HG02588 (cell line): Measurements from ENCODE around the gene BTNL9.
"Not testable (repeated sequence)": the region's sequence is repeated elsewhere in the genome, so short reads cannot be mapped to it uniquely, and the experiment has no call there.

Experiments used
- ATAC-seq: cut with Tn5 transposase; IDR thresholded peaks from one replicate; pipeline ENCODE4 v1.9.1; 2021; ENCODE audit warnings: mild to moderate bottlenecking, moderate library complexity; ENCODE audit not compliant: unreplicated experiment

Gene BTNL9

GRCh38 chr5:181097759-181098491, 57.9 kb downstream of the BTNL9 start:
- not testable (repeated sequence) for ATAC-seq

- no peak for ATAC-seq
Observed at GRCh38 chr5:181098762-181099601, 58.9 kb downstream of the BTNL9 start.

GRCh38 chr5:181099602-181100086, 59.6 kb downstream of the BTNL9 start:
- no peak for ATAC-seq

- no peak for ATAC-seq
Observed at GRCh38 chr5:181100121-181100875, 60.2 kb downstream of the BTNL9 start.

- ATAC-seq: not testable (repeated sequence)
Observed at GRCh38 chr5:181101030-181101641, 61.1 kb downstream of the BTNL9 start.

GRCh38 chr5:181101930-181102674, 62.0 kb downstream of the BTNL9 start:
- ATAC-seq: not testable (repeated sequence)

GRCh38 chr5:181104259-181104568, 64.1 kb downstream of the BTNL9 start:
- ATAC-seq: not testable (repeated sequence)

- not testable (repeated sequence) for ATAC-seq
Observed at GRCh38 chr5:181104606-181105390, 64.7 kb downstream of the BTNL9 start.

GRCh38 chr5:181105391-181106025, 65.4 kb downstream of the BTNL9 start:
- ATAC-seq: no peak

GRCh38 chr5:181107699-181108098, 67.6 kb downstream of the BTNL9 start:
- no peak for ATAC-seq

GRCh38 chr5:181108578-181109165, 68.6 kb downstream of the BTNL9 start:
- ATAC-seq: no peak

- no peak for ATAC-seq
Observed at GRCh38 chr5:181109489-181110013, 69.5 kb downstream of the BTNL9 start.

- no peak for ATAC-seq
Observed at GRCh38 chr5:181111010-181111409, 70.9 kb downstream of the BTNL9 start.
